Endothelial cell of umbilical vein (primary cell): Measurements from ENCODE around the gene EXD2. TPM values are rescaled to one million over a fixed set of nuclear protein-coding genes. Genes with fewer than 3 reads are reported as not detected.

Experiments
- BruUV-seq: library from RNA; stranded (reverse); fragments of 400-500 nt; replicated peaks from 2 replicates; lab custom pipeline; 2021; lab: Mats Ljungman, UMichigan
- CTCF ChIA-PET: fragments of 300-600, 350-600 bp; sonication (Branson Sonifier 250); formaldehyde crosslinking; loops from one replicate; lab custom pipeline; 2021; ENCODE audit warnings: antibody characterized with exemption, inconsistent platforms; lab: Charles Lee
- POLR2A ChIA-PET: fragments of 300-600, 350-600 bp; sonication (Branson Sonifier 250); formaldehyde crosslinking; loops from one replicate; lab custom pipeline; 2021; ENCODE audit warnings: antibody characterized with exemption, inconsistent platforms; lab: Charles Lee
- DNase-seq: peaks from one replicate; pipeline ENCODE4 v3.0.0-alpha.2; 2011; ENCODE audit warnings: low read depth, low spot score
- FAIRE-seq: peaks from 2 replicates; lab custom pipeline; 2011; peaks lifted over from hg19 to GRCh38; lab: Jason Lieb, UNC
- H2AFZ ChIP-seq: 2 replicates; pipeline ENCODE4 v1.6.0; 2012; ENCODE audit warnings: low read depth, low read length, control low read depth, inconsistent platforms
- H3K27ac ChIP-seq: 2 replicates; pipeline ENCODE4 v1.5.1; 2011; ENCODE audit warnings: low read depth, mild to moderate bottlenecking, control low read depth, low read length, moderate library complexity; ENCODE audit not compliant: insufficient read depth
- H3K27me3 ChIP-seq, 2 experiments: 2 replicates each; pipeline versions ENCODE4 v1.6.0 to v1.6.1; 2011; ENCODE audit warnings: low read length in 2 of 2, mixed read lengths in 1 of 2; ENCODE audit not compliant: control insufficient read depth in 2 of 2, insufficient read depth in 2 of 2
- H3K36me3 ChIP-seq, 2 experiments: 2 replicates in 1 of 2; 3 replicates in 1 of 2; pipeline ENCODE4 v1.5.1; 2011; ENCODE audit warnings: low read length in 2 of 2, mild to moderate bottlenecking in 1 of 2, moderate library complexity in 1 of 2; ENCODE audit not compliant: control insufficient read depth in 2 of 2, insufficient read depth in 2 of 2; ENCODE audit errors: extremely low read depth in 1 of 2
- H3K4me1 ChIP-seq: 3 replicates; pipeline ENCODE4 v1.5.1; 2011; ENCODE audit warnings: mild to moderate bottlenecking, low read length; ENCODE audit not compliant: control insufficient read depth, insufficient read depth; ENCODE audit errors: extremely low read depth
- H3K4me2 ChIP-seq: 2 replicates; pipeline ENCODE4 v1.6.1; 2011; ENCODE audit warnings: low read length, control low read depth, mixed read lengths; ENCODE audit not compliant: insufficient read depth
- H3K4me3 ChIP-seq, 3 experiments: fragments of 200-600 bp in 1 of 3; sonication (generic), shearing (Covaris generic) in 1 of 3; replicated peaks in 1 of 3; 2 replicates each; pipeline ENCODE4 v1.5.1; 2011 to 2016; ENCODE audit warnings: control low read depth in 3 of 3, low read length in 3 of 3, mild to moderate bottlenecking in 2 of 3, inconsistent platforms in 1 of 3, low read depth in 1 of 3, moderate library complexity in 1 of 3; ENCODE audit not compliant: insufficient read depth in 1 of 3
- H3K79me2 ChIP-seq: 2 replicates; pipeline ENCODE4 v1.6.0; 2012; ENCODE audit warnings: low read length, inconsistent platforms; ENCODE audit not compliant: control insufficient read depth, insufficient read depth
- H3K9ac ChIP-seq: replicated peaks from 2 replicates; pipeline ENCODE3; 2011; ENCODE audit warnings: low read length, control low read depth; ENCODE audit not compliant: insufficient read depth; ENCODE audit errors: extremely low read depth
- H3K9me1 ChIP-seq: replicated peaks from 3 replicates; pipeline ENCODE4 v1.6.0; 2011; ENCODE audit warnings: mild to moderate bottlenecking, low read length; ENCODE audit not compliant: control insufficient read depth, insufficient read depth; ENCODE audit errors: extremely low read depth
- H3K9me3 ChIP-seq: replicated peaks from 2 replicates; pipeline ENCODE4 v1.5.1; 2012; ENCODE audit warnings: low read length, inconsistent platforms; ENCODE audit not compliant: control insufficient read depth, insufficient read depth
- H4K20me1 ChIP-seq: replicated peaks from 2 replicates; pipeline ENCODE3; 2011; ENCODE audit warnings: mild to moderate bottlenecking, low read length; ENCODE audit not compliant: control insufficient read depth, insufficient read depth; ENCODE audit errors: extremely low read depth
- POLR2AphosphoS5 ChIP-seq: IDR thresholded peaks from 2 replicates; pipeline ENCODE4 v1.6.1; 2012; ENCODE audit warnings: low read depth, mild to moderate bottlenecking, control low read depth, low read length, moderate library complexity; ENCODE audit not compliant: insufficient read depth
- dilution Hi-C: fragments of 300-500 bp; cut with MboI; formaldehyde crosslinking; loops from one replicate; pipeline ENCODE4 v1.15.0; 2019; ENCODE audit warnings: low sequenced_read_pairs; ENCODE audit not compliant: extremely low pct_ligation_motif_present
- intact Hi-C: fragments of 100-400 bp; cut with micrococcal nuclease; formaldehyde crosslinking; loops from one replicate; pipeline ENCODE4 v1.10.0; 2022
- polyA plus RNA-seq, 4 experiments: library from polyadenylated mRNA; depleted of rRNA in 3 of 4; stranded (reverse) in 3 of 4; unstranded in 1 of 4; fragments of >200 nt; gene quantifications; 2 replicates each; pipeline versions ENCODE4 v1.2.1 to v1.2.3, GENCODE V29; 2011 to 2012; ENCODE audit warnings: missing spikeins in 1 of 4
- total RNA-seq: library from RNA; stranded (reverse); gene quantifications from 2 replicates; pipeline ENCODE4 v1.2.3, GENCODE V29; 2021
- TF ChIP-seq, protein P1 (sequence below), 2 donors: IDR thresholded peaks; 1 replicate in 1 of 2; 2 replicates in 1 of 2; pipeline ENCODE4 v1.5.1; 2011; ENCODE audit warnings: low read length in 2 of 2, mild to moderate bottlenecking in 2 of 2, moderate library complexity in 2 of 2, control low read depth in 1 of 2, inconsistent platforms in 1 of 2, low read depth in 1 of 2; ENCODE audit not compliant: insufficient read depth in 1 of 2; ENCODE audit errors: extremely low read depth in 1 of 2

The EXD2 gene
- total and polyA plus RNA-seq, 2 donors (not counting 3 experiments of a cell fraction or from before 2014, with no cell fraction given), result 11.6 to 22.6 TPM

DNA sequence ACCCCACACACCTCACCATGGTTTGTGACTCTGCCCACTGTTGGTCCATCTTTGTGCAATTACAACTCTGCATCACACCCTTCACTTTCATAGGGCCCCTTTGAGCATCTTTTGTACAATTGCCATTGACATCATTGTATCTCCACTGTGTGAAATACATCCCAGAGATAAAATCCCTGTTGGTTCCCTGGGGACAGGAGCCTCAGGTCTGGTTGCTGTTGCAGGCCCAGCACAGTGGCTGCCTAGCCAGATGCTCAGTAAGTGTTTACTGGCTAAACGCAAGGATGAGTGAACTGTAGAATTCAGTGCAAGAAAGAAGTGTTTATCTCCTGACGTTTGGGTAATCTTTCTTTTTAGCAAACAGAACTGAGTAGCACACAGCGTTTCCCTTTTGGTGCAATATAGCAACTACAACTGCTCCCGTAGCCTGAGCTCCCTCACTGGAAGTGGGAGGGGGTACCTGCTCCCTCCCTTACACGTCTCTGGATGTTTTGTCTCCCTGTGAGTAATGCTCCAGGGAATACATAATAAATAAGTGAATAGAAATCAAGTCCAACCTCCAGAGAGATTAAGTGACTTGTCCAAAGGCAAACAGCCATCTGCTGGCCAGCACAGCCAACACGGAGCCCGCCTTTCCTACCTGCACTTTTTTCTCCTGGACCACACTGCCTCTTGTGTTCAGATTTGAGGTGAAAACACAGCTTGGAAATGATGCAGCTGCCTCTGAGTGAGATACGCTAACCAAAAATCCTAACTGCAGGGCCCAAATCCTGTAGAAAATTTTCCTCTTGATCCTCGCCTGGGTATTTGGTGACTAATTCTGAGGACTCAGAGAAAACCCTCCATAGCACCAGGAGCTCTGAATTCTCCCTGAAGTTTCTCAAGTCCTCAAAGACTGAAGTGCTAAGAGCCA lies 96.1 kb downstream of the EXD2 start:
- ChIA-PET CTCF (interaction anchor here (0.6 to 1.1 kb wide), 10 partner anchors 10 to 158 kb away, joined by 3 to 17 read pairs (median 4); no protein-coding TSS in a partner anchor), POLR2A (no interaction called here)
- Histone ChIP-seq H4K20me1 (no peaks in the 10 kb centered on the region), H3K9me1 (no peaks in the 10 kb centered on the region), H3K9me3 (no peaks in the 10 kb centered on the region), H3K9ac (no peak overlapping the region), H3K36me3 (no peaks in the 10 kb centered on the region), H3K4me2 (no peak overlapping the region), H2AFZ (no peak overlapping the region), H3K27me3 (no peaks in the 10 kb centered on the region), H3K4me1 (no peaks in the 10 kb centered on the region), H3K4me3 (no peak overlapping the region), H3K27ac (no peak overlapping the region), H3K79me2 (no peaks in the 10 kb centered on the region)
- FAIRE-seq (no peak), DNase-seq (no peak)
- TF ChIP-seq, protein P1, sequence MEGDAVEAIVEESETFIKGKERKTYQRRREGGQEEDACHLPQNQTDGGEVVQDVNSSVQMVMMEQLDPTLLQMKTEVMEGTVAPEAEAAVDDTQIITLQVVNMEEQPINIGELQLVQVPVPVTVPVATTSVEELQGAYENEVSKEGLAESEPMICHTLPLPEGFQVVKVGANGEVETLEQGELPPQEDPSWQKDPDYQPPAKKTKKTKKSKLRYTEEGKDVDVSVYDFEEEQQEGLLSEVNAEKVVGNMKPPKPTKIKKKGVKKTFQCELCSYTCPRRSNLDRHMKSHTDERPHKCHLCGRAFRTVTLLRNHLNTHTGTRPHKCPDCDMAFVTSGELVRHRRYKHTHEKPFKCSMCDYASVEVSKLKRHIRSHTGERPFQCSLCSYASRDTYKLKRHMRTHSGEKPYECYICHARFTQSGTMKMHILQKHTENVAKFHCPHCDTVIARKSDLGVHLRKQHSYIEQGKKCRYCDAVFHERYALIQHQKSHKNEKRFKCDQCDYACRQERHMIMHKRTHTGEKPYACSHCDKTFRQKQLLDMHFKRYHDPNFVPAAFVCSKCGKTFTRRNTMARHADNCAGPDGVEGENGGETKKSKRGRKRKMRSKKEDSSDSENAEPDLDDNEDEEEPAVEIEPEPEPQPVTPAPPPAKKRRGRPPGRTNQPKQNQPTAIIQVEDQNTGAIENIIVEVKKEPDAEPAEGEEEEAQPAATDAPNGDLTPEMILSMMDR (IDR thresholded peaks at IDR 0.05; ENCODE audit: extremely low read depth in 1 of 2, insufficient read depth in 1 of 2, low read depth in 1 of 2, low read length in 2 of 2), result no peak
- no peak for TF ChIP-seq POLR2AphosphoS5
- dilution Hi-C loops (no loop called here), intact Hi-C loops (loop anchor here (1.0 to 5.0 kb wide), 2 partner anchors 45 to 158 kb away; no protein-coding TSS in a partner anchor)
- BruUV-seq, result no TSS peak
